SH-SY5Y (cell line): ENCODE results near the gene PIGP.

Experiments used
- GATA2 ChIP-seq: IDR thresholded peaks from 2 replicates; pipeline ENCODE4 v1.6.1; 2011; ENCODE audit warnings: mild to moderate bottlenecking, low read depth, low read length
- GATA3 ChIP-seq: IDR thresholded peaks from 2 replicates; pipeline ENCODE4 v1.6.1; 2011; ENCODE audit warnings: low read depth, mild to moderate bottlenecking, low read length, moderate library complexity

DNA sequence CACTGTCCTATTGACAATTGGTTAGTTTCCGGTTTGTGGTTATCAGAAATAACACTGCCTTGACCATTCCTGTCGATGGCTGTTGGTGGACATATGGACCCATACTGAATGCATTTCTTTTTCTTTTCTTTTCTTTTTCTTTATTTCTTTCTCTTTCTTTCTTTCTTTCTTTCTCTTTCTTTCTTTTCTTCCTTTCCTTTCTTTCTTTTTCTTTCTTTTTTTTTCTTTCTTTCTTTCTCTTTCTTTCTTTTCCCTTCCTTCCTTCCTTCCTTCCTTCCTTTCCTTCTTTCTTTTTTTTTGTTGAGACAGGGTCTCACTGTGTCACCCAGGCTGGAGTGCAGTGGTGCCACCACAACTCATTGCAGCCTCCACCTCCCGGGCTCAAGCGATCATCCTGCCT is 42.0 kb downstream of the PIGP start:
- no peak for TF ChIP-seq GATA2
- no peak for TF ChIP-seq GATA3
